HG03565 (cell line): ENCODE results near the gene PKD1.

Source experiments
- ATAC-seq: cut with Tn5 transposase; IDR thresholded peaks from one replicate; pipeline ENCODE4 v1.9.1; 2021; ENCODE audit warnings: mild to moderate bottlenecking, moderate library complexity; ENCODE audit not compliant: unreplicated experiment

The PKD1 gene

GRCh38 chr16:2056681-2057407 is 78.9 kb downstream of the PKD1 start:
- no peak for ATAC-seq

- no peak for ATAC-seq
Observed at GRCh38 chr16:2056077-2056476, 79.6 kb downstream of the PKD1 start.

- ATAC-seq, result no peak
Observed at GRCh38 chr16:2054543-2055245, 81.0 kb downstream of the PKD1 start.

- ATAC-seq, result no peak
Observed at GRCh38 chr16:2053897-2054296, 81.8 kb downstream of the PKD1 start.

- no peak for ATAC-seq
Observed at GRCh38 chr16:2053211-2053610, 82.5 kb downstream of the PKD1 start.

GRCh38 chr16:2048116-2048543 is 87.6 kb downstream of the PKD1 start:
- no peak for ATAC-seq

- ATAC-seq, result peak; percentile 88
Observed at GRCh38 chr16:2047330-2048115, 88.2 kb downstream of the PKD1 start, which contains the start of the genes NTHL1 and TSC2. Gene NTHL1 (minus strand): TSS chr16:2047834. CDS start chr16:2047823, 11 bp downstream. Gene TSC2 (plus strand): TSS chr16:2047985. CDS start chr16:2048616, 631 bp downstream.

- ATAC-seq, result no peak
Observed at GRCh38 chr16:2046893-2047329, 88.8 kb downstream of the PKD1 start.

- ATAC-seq, result no peak
Observed at GRCh38 chr16:2045965-2046892, 89.5 kb downstream of the PKD1 start.

- ATAC-seq, result no peak
Observed at GRCh38 chr16:2044541-2044940, 91.2 kb downstream of the PKD1 start.

GRCh38 chr16:2043667-2044451 is 91.8 kb downstream of the PKD1 start:
- no peak for ATAC-seq

GRCh38 chr16:2042986-2043666 is 92.6 kb downstream of the PKD1 start:
- ATAC-seq, result no peak

GRCh38 chr16:2042171-2042985 is 93.3 kb downstream of the PKD1 start:
- ATAC-seq, result no peak

GRCh38 chr16:2040787-2041522 is 94.7 kb downstream of the PKD1 start:
- ATAC-seq, result no peak

- ATAC-seq, result no peak
Observed at GRCh38 chr16:2040041-2040786, 95.5 kb downstream of the PKD1 start.

- no peak for ATAC-seq
Observed at GRCh38 chr16:2039274-2040031, 96.2 kb downstream of the PKD1 start.
